Measurements from ENCODE around the gene PRPS1L1. TPM values are rescaled to one million over a fixed set of nuclear protein-coding genes. Genes with fewer than 3 reads are reported as not detected.

The PRPS1L1 gene
- total and polyA plus RNA-seq, 10 of the 15 experiments (the other 5 are each of a cell fraction or from before 2014, with no cell fraction given) = not detected

DNA sequence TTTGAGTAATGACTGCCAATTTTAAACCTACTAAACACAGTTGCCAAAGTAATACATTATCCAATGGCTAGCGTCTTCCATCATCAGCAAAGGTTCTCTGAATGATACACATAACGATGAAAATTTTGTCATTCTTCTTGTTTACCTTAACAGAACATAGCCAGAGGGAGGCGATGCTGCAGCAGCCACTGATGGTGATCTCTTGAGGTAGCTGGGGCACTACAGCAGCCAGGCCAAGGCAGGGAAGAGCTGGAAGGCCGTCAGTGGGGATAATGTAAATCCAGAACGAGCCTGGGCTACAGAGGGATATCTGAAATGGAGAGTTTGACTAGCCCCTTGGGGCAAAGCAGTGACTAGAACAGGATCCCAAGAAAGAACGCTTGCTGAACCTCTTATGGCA lies 38.8 kb downstream of the PRPS1L1 start:
- 30% methylated on average over 6 of the region's 6 CpGs for WGBS (ENCODE audit: insufficient coverage, insufficient replicate concordance, low lambda C conversion rate, missing lambda C conversion rate)
- ChIA-PET SMC1A (ENCODE audit: uncharacterized antibody, unreplicated experiment) (interaction anchor here (1.1 to 1.7 kb wide), 2 partner anchors 216 to 218 kb away, joined by 4 to 10 read pairs; no protein-coding TSS in a partner anchor), CTCF (interaction anchor here (1.4 to 9.9 kb wide), 3 partner anchors 218 to 283 kb away, joined by 4 to 193 read pairs (median 4); no protein-coding TSS in a partner anchor), RAD21 (ENCODE audit: unreplicated experiment) (interaction anchor here (8.3 kb wide), 1 partner anchor 217 kb away, joined by 94 read pairs; no protein-coding TSS in a partner anchor), POLR2A (no interaction called here)
- no TSS peak for BruUV-seq (replicated peaks)
- Histone ChIP-seq H3K79me2 (ENCODE audit: control insufficient read depth, insufficient read depth, low read length) (no peaks in the 10 kb centered on the region), H3K4me1 (ENCODE audit: control insufficient read depth, insufficient read depth, low read length) (no peaks in the 10 kb centered on the region), H3K36me3 (ENCODE audit: control insufficient read depth in 2 of 2, insufficient read depth in 2 of 2, low read length in 1 of 2) (no peaks in the 10 kb centered on the region), H3K9me3 (replicated peaks; ENCODE audit: control insufficient read depth, insufficient read depth, low read length) (no peaks in the 10 kb centered on the region), H4K20me1 (ENCODE audit: control insufficient read depth, insufficient read depth) (no peaks in the 10 kb centered on the region), H3K27me3 (replicated peaks in 1 of 2; ENCODE audit: control insufficient read depth in 2 of 2, insufficient read depth in 2 of 2, low read length in 1 of 2) (no peaks in the 10 kb centered on the region), H3K27ac (ENCODE audit: control insufficient read depth, insufficient read depth) (no peak overlapping the region), H3K4me3 (no peak overlapping the region), H3K9ac (ENCODE audit: control insufficient read depth, insufficient read depth, low read length) (no peak overlapping the region), H2AFZ (ENCODE audit: control insufficient read depth, low read depth, low read length) (no peak overlapping the region), H3K4me2 (ENCODE audit: control insufficient read depth, insufficient read depth) (no peak overlapping the region)
- ATAC-seq (no peak), FAIRE-seq (no peak), DNase-seq (ENCODE audit: low read depth, low spot score) (no peak)
- in situ Hi-C loops (cut with MboI) (no loop called here), intact Hi-C loops (cut with micrococcal nuclease; ENCODE audit: unreplicated experiment) (no loop called here)
- TF ChIP-seq, protein P1, sequence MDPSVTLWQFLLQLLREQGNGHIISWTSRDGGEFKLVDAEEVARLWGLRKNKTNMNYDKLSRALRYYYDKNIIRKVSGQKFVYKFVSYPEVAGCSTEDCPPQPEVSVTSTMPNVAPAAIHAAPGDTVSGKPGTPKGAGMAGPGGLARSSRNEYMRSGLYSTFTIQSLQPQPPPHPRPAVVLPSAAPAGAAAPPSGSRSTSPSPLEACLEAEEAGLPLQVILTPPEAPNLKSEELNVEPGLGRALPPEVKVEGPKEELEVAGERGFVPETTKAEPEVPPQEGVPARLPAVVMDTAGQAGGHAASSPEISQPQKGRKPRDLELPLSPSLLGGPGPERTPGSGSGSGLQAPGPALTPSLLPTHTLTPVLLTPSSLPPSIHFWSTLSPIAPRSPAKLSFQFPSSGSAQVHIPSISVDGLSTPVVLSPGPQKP (IDR thresholded peaks at IDR 0.05; ENCODE audit: low read depth, low read length) = no peak
- TF ChIP-seq PML (IDR thresholded peaks at IDR 0.05; ENCODE audit: low read length) = no peak
- TF ChIP-seq, protein P2, sequence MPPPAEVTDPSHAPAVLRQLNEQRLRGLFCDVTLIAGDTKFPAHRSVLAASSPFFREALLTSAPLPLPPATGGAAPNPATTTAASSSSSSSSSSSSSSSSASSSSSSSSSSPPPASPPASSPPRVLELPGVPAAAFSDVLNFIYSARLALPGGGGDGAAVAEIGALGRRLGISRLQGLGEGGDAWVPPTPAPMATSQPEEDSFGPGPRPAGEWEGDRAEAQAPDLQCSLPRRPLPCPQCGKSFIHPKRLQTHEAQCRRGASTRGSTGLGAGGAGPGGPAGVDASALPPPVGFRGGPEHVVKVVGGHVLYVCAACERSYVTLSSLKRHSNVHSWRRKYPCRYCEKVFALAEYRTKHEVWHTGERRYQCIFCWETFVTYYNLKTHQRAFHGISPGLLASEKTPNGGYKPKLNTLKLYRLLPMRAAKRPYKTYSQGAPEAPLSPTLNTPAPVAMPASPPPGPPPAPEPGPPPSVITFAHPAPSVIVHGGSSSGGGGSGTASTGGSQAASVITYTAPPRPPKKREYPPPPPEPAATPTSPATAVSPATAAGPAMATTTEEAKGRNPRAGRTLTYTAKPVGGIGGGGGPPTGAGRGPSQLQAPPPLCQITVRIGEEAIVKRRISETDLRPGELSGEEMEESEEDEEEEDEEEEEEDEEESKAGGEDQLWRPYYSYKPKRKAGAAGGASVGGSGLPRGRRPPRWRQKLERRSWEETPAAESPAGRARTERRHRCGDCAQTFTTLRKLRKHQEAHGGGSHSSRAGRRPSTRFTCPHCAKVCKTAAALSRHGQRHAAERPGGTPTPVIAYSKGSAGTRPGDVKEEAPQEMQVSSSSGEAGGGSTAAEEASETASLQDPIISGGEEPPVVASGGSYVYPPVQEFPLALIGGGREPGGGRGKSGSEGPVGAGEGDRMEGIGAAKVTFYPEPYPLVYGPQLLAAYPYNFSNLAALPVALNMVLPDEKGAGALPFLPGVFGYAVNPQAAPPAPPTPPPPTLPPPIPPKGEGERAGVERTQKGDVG (CRISPR knock-in tag; IDR thresholded peaks at IDR 0.05) = no peak
